Tibial nerve (tissue), 4 donors: ENCODE measurements around the gene RAPGEF5. TPM values are rescaled to one million over a fixed set of nuclear protein-coding genes. Genes with fewer than 3 reads are reported as not detected.

ENCODE experiments used
- DNase-seq, 2 donors: peaks; one replicate each; pipeline ENCODE4 v3.0.0-alpha.2; 2019; ENCODE audit warnings: low spot score in 2 of 2
- H3K27ac ChIP-seq, 4 donors: fragments of 200-600 bp; sonication (generic) in 3 of 4; one replicate each; pipeline ENCODE4 v1.5.1; 2017 to 2019; ENCODE audit warnings: mild to moderate bottlenecking in 1 of 4
- H3K27me3 ChIP-seq, 2 donors: fragments of 200-600 bp; sonication (generic) in 1 of 2; one replicate each; pipeline versions ENCODE4 v1.5.1 to v1.6.0; 2017 to 2019
- H3K36me3 ChIP-seq, 3 donors: fragments of 200-600 bp; sonication (generic); one replicate each; pipeline ENCODE4 v1.5.1; 2018 to 2019
- H3K4me1 ChIP-seq, 4 donors: fragments of 200-600 bp; sonication (generic) in 3 of 4; one replicate each; pipeline ENCODE4 v1.5.1; 2017 to 2019
- H3K4me3 ChIP-seq, 4 donors: fragments of 200-600 bp; sonication (generic) in 3 of 4; one replicate each; pipeline ENCODE4 v1.5.1; 2017 to 2019; ENCODE audit warnings: mild to moderate bottlenecking in 1 of 4, moderate library complexity in 1 of 4
- H3K9me3 ChIP-seq, 4 donors: fragments of 200-600 bp; sonication (generic) in 3 of 4; one replicate each; pipeline ENCODE4 v1.5.1; 2017 to 2019
- EP300 ChIP-seq, 2 donors: sonication (generic); formaldehyde crosslinking; IDR thresholded peaks; one replicate each; pipeline ENCODE4 v1.6.1; 2017; ENCODE audit warnings: antibody characterized with exemption in 2 of 2, mild to moderate bottlenecking in 1 of 2
- POLR2A ChIP-seq, 2 donors: fragments of 450-650 bp; IDR thresholded peaks; one replicate each; pipeline ENCODE4 v1.6.1; 2017; ENCODE audit warnings: antibody characterized with exemption in 2 of 2, mild to moderate bottlenecking in 2 of 2, moderate library complexity in 2 of 2
- WGBS, 2 donors: methylation state at CpG; one replicate each; pipeline ENCODE4 v1.1.5; 2018; 5-methylcytosine and 5-hydroxymethylcytosine counted together
- total RNA-seq, 4 donors: library from RNA; depleted of rRNA; stranded (reverse); fragments of >200 nt; gene quantifications; one replicate each; pipeline ENCODE4 v1.1.0, GENCODE V29; 2016
- TF ChIP-seq, protein P1 (sequence below), 5 experiments: fragments of 200-600 bp in 3 of 5; fragments of 450-650 bp in 2 of 5; sonication (generic) in 3 of 5; IDR thresholded peaks; one replicate each; pipeline ENCODE4 v1.5.1; 2016 to 2019; ENCODE audit warnings: antibody characterized with exemption in 5 of 5, mild to moderate bottlenecking in 3 of 5, moderate library complexity in 2 of 5

The RAPGEF5 gene
- total RNA-seq, 4 donors from 2014 or later, result 63.3 to 121 (median 76.9) TPM

DNA sequence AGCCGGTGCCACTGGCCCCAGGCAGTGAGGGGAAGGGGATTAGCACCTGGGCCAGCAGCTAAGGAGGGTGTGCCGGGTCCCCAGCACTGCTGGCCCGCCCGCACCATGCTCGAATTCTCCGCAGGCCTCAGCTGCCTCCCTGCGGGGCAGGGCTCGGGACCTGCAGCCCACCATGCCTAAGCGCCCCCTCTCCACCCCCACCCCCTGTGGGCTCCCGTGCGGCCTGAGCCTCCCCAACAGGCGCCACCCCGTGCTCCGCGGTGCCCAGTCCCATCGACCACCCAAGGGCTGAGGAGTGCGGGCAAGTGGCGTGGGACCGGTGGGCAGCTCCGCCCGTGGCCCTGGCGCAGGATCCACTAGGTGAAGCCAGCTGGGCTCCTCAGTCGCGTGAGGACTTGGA, 266.4 kb downstream of the RAPGEF5 start:
- no peaks in the 10 kb centered on the region for H3K9me3 ChIP-seq

GRCh38 chr7:22090107-22090506, 266.8 kb downstream of the RAPGEF5 start:
- Histone ChIP-seq H3K36me3 (no peaks in the 10 kb centered on the region), H3K4me3 (no peak overlapping the region), H3K27me3 (no peaks in the 10 kb centered on the region), H3K4me1 (peaks cover 0 to 16% (median 3%) of the 10 kb centered on the region in 4 donors), H3K27ac (no peak overlapping the region), H3K9me3 (no peaks in the 10 kb centered on the region)
- WGBS, 2 donors, result 93 to 96% methylated on average over 20 to 21 of the region's 22 CpGs
- TF ChIP-seq, protein P1, sequence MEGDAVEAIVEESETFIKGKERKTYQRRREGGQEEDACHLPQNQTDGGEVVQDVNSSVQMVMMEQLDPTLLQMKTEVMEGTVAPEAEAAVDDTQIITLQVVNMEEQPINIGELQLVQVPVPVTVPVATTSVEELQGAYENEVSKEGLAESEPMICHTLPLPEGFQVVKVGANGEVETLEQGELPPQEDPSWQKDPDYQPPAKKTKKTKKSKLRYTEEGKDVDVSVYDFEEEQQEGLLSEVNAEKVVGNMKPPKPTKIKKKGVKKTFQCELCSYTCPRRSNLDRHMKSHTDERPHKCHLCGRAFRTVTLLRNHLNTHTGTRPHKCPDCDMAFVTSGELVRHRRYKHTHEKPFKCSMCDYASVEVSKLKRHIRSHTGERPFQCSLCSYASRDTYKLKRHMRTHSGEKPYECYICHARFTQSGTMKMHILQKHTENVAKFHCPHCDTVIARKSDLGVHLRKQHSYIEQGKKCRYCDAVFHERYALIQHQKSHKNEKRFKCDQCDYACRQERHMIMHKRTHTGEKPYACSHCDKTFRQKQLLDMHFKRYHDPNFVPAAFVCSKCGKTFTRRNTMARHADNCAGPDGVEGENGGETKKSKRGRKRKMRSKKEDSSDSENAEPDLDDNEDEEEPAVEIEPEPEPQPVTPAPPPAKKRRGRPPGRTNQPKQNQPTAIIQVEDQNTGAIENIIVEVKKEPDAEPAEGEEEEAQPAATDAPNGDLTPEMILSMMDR (IDR thresholded peaks at IDR 0.05), result no peak
- TF ChIP-seq POLR2A (IDR thresholded peaks at IDR 0.05) (no peak), EP300 (IDR thresholded peaks at IDR 0.05) (no peak)
- DNase-seq, result no peak

More for the DNA sequence above, 266.4 kb downstream of the RAPGEF5 start:
- Histone ChIP-seq H3K27me3 (no peaks in the 10 kb centered on the region), H3K4me3 (no peak overlapping the region), H3K36me3 (no peaks in the 10 kb centered on the region), H3K4me1 (peaks cover 0 to 16% (median 3%) of the 10 kb centered on the region in 4 donors), H3K27ac (no peak overlapping the region)
- TF ChIP-seq, protein P1 (IDR thresholded peaks at IDR 0.05), result no peak
- TF ChIP-seq POLR2A (IDR thresholded peaks at IDR 0.05) (no peak), EP300 (IDR thresholded peaks at IDR 0.05) (no peak)
- no peak for DNase-seq
- WGBS, 2 donors, result 93 to 97% methylated on average over 14 of the region's 24 CpGs

GRCh38 chr7:22088827-22089226, 268.1 kb downstream of the RAPGEF5 start:
- no peak for DNase-seq
- no peak for TF ChIP-seq EP300 (IDR thresholded peaks at IDR 0.05)
- TF ChIP-seq POLR2A (IDR thresholded peaks at IDR 0.05), result no peak
- TF ChIP-seq, protein P1 (IDR thresholded peaks at IDR 0.05), result no peak
- Histone ChIP-seq H3K27me3 (no peaks in the 10 kb centered on the region), H3K36me3 (no peaks in the 10 kb centered on the region), H3K4me3 (no peak overlapping the region), H3K27ac (no peak overlapping the region), H3K4me1 (peaks cover 0 to 17% (median 3%) of the 10 kb centered on the region in 4 donors), H3K9me3 (no peaks in the 10 kb centered on the region)

DNA sequence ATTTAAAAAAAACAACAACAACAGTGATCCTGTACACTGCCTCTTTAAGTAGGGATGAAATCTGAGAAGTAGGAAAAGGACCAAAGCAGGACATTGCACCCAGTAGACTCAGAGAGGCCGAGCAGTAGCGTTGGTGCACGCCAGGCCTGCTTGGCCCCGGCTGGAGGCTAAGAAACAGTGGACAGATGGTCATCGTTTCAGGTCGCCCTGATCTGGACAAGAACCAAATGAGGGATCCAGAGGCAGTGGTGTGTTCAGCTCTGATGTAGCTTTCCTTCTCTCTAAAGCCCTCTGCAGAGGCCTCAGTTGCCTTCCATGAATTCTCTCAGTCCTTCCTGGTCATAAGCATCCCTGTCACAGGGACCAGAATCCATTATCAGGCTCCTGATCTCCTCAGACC, 269.1 kb downstream of the RAPGEF5 start:
- no peaks in the 10 kb centered on the region for H3K9me3 ChIP-seq
- no peak overlapping the region for H3K27ac ChIP-seq
- no peak for DNase-seq
- peaks cover 0 to 15% (median under 1%) of the 10 kb centered on the region in 4 donors for H3K4me1 ChIP-seq
- H3K36me3 ChIP-seq, result no peaks in the 10 kb centered on the region
- 56 to 69% methylated on average over 6 of the region's 6 CpGs for WGBS, 2 donors
- H3K27me3 ChIP-seq, result no peaks in the 10 kb centered on the region
- H3K4me3 ChIP-seq, result no peak overlapping the region
- TF ChIP-seq, protein P1 (IDR thresholded peaks at IDR 0.05), result no peak
- TF ChIP-seq EP300 (IDR thresholded peaks at IDR 0.05), result no peak
- TF ChIP-seq POLR2A (IDR thresholded peaks at IDR 0.05), result no peak

- H3K4me3 ChIP-seq, result peak overlapping the region; percentile 44 to 65 (median 64)
- H3K36me3 ChIP-seq, result no peaks in the 10 kb centered on the region
- peak overlapping the region; percentile 66 to 93 (median 84) for H3K27ac ChIP-seq
- TF ChIP-seq, protein P1 (IDR thresholded peaks at IDR 0.05), result no peak
- TF ChIP-seq POLR2A (IDR thresholded peaks at IDR 0.05) (no peak), EP300 (IDR thresholded peaks at IDR 0.05) (no peak)
- DNase-seq, result no peak
- no peaks in the 10 kb centered on the region for H3K9me3 ChIP-seq
- WGBS, 2 donors, result 19 to 22% methylated on average over 10 of the region's 10 CpGs
- H3K4me1 ChIP-seq, result peaks cover 0 to 14% (median 0%) of the 10 kb centered on the region in 4 donors
- no peaks in the 10 kb centered on the region for H3K27me3 ChIP-seq
Measured at GRCh38 chr7:22083704-22084240, 273.2 kb downstream of the RAPGEF5 start.
